HG03108 (cell line): Measurements from ENCODE around the gene WDFY2.

Source experiments
- ATAC-seq: cut with Tn5 transposase; IDR thresholded peaks from one replicate; pipeline ENCODE4 v1.9.1; 2021; ENCODE audit warnings: moderate library complexity; ENCODE audit not compliant: unreplicated experiment

WDFY2 gene

GRCh38 chr13:51600703-51601102, 16.4 kb downstream of the WDFY2 start:
- ATAC-seq: no peak

- ATAC-seq: no peak
Measured at GRCh38 chr13:51601601-51602565, 17.6 kb downstream of the WDFY2 start.

GRCh38 chr13:51603716-51604115, 19.5 kb downstream of the WDFY2 start:
- no peak for ATAC-seq

- ATAC-seq: no peak
Measured at GRCh38 chr13:51605698-51606097, 21.4 kb downstream of the WDFY2 start.

- ATAC-seq: no peak
Measured at GRCh38 chr13:51607165-51607564, 22.9 kb downstream of the WDFY2 start.

GRCh38 chr13:51608857-51609406, 24.7 kb downstream of the WDFY2 start:
- no peak for ATAC-seq

GRCh38 chr13:51612867-51613266, 28.6 kb downstream of the WDFY2 start:
- no peak for ATAC-seq

GRCh38 chr13:51613535-51613934, 29.3 kb downstream of the WDFY2 start:
- ATAC-seq: no peak

GRCh38 chr13:51614350-51614786, 30.1 kb downstream of the WDFY2 start:
- ATAC-seq: peak; percentile 88

GRCh38 chr13:51618626-51619025, 34.4 kb downstream of the WDFY2 start:
- ATAC-seq: no peak

GRCh38 chr13:51619614-51620013, 35.4 kb downstream of the WDFY2 start:
- no peak for ATAC-seq

GRCh38 chr13:51620165-51620983, 36.1 kb downstream of the WDFY2 start:
- no peak for ATAC-seq

GRCh38 chr13:51621602-51622001, 37.3 kb downstream of the WDFY2 start:
- ATAC-seq: no peak

GRCh38 chr13:51623473-51623872, 39.2 kb downstream of the WDFY2 start:
- ATAC-seq: no peak

- no peak for ATAC-seq
Measured at GRCh38 chr13:51624207-51624606, 39.9 kb downstream of the WDFY2 start.

GRCh38 chr13:51624695-51625345, 40.6 kb downstream of the WDFY2 start:
- ATAC-seq: no peak

- ATAC-seq: no peak
Measured at GRCh38 chr13:51625555-51626345, 41.5 kb downstream of the WDFY2 start.

GRCh38 chr13:51626749-51627148, 42.5 kb downstream of the WDFY2 start:
- no peak for ATAC-seq

- no peak for ATAC-seq
Measured at GRCh38 chr13:51628059-51628852, 44.0 kb downstream of the WDFY2 start.
